ENCODE results near the gene RASAL2.

GRCh38 chr1:178137238-178137637 is 43.3 kb downstream of the RASAL2 start:
- TF ChIP-seq, protein P1, sequence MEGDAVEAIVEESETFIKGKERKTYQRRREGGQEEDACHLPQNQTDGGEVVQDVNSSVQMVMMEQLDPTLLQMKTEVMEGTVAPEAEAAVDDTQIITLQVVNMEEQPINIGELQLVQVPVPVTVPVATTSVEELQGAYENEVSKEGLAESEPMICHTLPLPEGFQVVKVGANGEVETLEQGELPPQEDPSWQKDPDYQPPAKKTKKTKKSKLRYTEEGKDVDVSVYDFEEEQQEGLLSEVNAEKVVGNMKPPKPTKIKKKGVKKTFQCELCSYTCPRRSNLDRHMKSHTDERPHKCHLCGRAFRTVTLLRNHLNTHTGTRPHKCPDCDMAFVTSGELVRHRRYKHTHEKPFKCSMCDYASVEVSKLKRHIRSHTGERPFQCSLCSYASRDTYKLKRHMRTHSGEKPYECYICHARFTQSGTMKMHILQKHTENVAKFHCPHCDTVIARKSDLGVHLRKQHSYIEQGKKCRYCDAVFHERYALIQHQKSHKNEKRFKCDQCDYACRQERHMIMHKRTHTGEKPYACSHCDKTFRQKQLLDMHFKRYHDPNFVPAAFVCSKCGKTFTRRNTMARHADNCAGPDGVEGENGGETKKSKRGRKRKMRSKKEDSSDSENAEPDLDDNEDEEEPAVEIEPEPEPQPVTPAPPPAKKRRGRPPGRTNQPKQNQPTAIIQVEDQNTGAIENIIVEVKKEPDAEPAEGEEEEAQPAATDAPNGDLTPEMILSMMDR (IDR thresholded peaks at IDR 0.05; ENCODE audit: insufficient read depth, low read length, poor library complexity, severe bottlenecking) = no peak
- TF ChIP-seq EZH2phosphoT487 (conservative IDR thresholded peaks at IDR 0.05; ENCODE audit: low read length) = no peak
